Stimulated activated CD4-positive, alpha-beta T cell treated with anti-CD3 and anti-CD28 coated beads, TNF-alpha, amount 100 ng/mL, for 24 hours (primary cell): ENCODE data around the gene MYLK.
"Not testable (repeated sequence)": the region's sequence is repeated elsewhere in the genome, so short reads cannot be mapped to it uniquely, and the experiment has no call there.

Source experiments
- DNase-seq, 3 experiments: peaks; one replicate each; pipeline ENCODE4 v3.0.0-alpha.2; 2020; ENCODE audit warnings: low read depth in 3 of 3

Gene MYLK

DNA sequence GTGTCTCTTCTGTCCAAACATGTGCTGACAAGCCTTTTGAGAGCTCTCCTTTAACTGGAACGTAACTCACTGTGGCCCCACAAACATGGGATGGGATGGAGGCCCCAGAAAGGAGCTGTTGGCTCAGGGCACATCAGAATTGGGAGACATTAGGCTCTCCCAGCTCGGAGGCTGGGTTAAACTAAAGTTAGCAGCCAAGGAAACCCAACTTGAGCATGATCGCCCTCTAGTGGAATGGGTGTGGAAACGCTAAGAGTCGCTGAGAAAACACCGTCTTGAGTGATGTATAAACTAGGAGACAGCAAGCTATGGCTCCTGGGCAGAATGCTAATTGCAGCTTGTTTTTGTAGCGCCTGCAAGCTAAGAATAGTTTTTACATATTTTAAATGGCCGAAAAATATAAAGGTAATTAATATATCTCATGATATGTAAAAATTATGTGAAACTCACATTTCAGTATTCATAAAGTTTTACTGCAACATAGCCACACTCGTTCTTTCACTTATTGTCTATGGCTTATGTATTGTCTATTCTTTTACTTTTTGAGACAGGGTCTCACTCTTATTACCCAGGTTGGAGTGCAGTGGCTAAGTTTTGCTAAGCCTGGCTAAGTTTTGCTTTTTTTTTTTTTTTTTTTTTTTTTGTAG lies 160.5 kb downstream of the MYLK start:
- DNase-seq, result peak in 2 of 3 experiments; percentile 21 to 31

DNA sequence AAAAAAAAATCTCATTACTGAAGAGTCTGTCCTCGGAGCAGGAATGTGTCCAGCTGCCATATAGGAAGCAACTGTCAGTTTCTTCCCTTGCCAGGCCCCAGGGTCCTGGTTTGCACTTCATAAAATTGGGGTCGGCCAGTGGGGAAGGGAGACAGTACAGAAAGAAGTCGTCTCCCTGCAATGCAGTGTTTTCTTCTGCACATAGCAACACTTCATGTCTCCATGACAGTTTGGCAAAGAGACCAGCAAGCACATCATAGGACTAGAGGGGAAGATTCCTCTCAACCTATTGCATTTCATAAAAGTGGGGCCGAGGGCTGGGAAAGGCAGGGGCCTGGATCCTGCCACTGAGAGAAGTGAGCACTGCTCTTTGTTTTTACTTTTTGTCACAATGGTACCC lies 161.1 kb downstream of the MYLK start:
- DNase-seq, result no peak

DNA sequence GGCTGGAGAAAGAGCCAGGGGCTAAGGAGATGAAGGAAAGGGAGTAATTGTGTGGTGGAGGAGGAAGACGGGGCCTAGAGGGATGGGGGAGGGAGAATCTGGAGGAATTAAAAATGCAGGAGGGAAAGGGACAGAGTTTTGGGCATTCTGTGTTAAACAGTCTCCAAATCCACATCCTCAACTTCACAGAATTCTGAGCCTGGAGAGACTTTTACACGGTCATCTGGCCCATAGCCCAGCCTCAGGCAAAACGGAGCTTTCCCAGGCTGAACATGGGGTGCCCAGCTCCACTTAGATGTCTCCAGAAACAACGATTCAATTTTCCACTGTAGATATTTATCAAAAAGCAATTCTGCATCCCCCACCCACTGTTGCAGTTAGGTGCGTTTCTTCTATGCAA lies 161.7 kb downstream of the MYLK start:
- DNase-seq, result no peak

DNA sequence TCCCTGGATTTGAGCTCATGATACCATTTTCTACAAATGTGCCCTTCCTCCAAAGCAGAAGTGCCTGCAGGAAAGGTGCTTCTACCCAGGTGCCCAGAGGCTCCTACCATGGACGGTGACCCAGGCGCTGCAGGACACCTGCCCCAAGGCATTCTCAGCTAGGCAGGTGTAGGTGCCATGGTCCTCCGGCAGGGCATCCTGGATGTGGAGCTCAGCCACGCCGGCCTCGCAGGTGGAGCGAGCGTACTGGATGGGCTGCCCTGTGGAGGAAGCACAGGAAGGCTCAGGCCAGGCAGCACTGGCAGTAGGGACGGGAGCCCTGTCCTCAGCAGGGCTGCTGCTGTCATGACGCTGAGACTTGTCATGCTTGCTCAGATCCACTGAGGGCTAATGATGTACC lies 162.1 kb downstream of the MYLK start:
- DNase-seq, result no peak

DNA sequence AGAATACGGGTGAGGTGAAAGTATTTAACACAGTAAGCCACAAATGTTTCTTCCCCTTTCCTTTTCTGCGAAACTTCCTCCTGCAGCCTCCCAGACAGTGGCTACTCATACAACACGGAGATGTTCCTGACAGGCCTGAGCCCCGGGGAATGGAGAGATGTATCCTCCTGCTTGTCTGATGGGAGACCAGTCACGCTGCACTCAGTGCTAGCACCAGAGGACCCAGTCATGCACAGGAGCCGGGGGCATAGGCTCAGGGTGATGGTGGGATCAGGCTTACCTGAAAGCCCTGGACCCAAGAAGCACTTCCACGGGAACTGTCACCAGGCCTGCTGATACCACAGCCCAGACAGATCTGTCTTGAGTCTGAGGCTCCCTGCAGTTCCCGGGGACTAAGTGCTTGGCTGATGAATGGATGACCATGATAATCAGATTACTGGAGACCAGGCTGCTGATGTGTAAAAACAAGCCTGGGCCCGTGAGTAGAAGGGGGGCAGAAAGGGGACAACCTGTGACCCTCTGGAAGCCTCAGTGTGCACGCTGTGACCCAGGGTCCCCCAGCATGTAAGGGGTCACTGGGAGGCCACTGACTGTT lies 162.9 kb downstream of the MYLK start:
- DNase-seq, result not testable (repeated sequence)

DNA sequence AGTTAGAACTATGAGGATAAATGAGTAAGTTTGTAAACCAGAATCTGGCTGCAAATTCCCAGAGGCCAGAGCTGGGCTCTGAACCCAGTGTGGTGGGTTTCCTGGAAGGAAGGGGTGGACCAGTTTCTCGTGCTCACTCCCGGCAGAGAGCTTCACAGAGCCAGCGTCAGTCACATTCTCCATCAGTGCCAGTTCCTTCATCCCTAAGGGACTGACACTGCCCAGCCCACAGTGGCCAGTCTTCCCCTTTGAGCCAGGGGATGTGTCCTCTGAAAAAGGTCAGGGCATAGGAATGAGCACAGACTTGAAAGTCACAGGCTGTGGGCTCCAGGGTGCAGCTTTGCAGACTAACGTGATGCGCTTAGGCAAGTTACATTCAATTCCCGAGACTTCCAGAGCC lies 163.5 kb downstream of the MYLK start:
- no peak for DNase-seq

DNA sequence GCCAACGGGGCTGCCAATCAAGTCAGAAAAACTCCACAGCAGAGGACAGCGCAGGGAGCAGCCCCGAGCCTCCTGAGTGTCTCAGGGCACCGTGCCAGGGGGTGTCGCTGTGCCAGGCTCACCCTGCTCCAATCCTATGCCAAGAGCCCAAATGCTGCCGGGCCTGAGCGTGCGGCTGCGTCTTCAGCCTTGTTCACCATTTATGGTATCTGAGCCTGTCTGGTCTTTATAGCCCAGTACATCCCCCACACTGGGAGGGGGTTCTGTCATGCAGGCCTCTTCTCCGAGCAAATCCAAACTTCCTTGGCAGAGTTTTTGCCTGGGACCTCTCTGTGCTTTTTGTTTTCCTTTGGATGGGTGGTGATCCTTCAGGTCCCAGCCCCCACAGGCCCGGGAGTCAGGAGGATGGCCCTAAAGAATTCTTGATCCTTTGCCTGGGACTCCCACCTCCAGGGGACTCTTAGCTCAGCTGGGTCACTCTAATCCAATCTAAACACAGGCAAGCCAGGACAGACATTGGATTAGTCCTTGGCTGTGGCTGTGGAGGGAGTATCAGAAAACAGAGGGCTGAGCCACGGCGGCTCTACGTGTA lies 164.2 kb downstream of the MYLK start:
- DNase-seq, result no peak

DNA sequence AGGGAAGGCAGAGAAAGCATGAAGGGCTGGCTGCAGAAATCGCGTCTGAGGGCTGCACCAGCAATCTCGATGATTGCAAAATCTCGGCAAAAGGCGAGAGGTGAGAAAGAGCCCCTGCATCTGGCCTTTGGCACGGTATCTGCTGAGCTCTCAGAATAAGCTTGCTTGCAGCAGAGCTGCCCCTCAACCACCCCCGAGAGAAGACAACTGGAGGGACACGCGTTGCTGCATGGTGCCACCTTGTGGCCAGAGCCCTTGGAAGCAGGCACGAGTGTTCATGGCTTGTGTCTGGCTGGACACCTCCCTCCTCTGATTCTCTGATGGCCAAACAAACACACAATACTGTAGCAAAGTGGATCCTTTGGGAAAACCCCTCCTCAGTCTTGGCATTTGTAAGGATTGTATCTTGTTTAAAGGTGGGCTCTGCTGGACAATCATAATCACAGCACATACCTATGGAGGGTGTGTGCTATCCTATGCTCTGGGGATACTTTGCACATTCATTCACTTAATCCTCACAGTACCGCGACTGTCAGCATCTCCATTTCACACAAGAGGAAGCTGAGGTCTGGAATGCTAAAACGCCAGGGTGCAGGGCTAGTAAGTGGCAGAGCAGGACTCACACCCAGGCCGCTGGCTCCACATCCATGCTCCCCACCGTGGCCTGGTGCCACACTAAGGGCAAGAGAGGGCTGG lies 164.9 kb downstream of the MYLK start:
- peak in 1 of 3 experiments; percentile 25 for DNase-seq

DNA sequence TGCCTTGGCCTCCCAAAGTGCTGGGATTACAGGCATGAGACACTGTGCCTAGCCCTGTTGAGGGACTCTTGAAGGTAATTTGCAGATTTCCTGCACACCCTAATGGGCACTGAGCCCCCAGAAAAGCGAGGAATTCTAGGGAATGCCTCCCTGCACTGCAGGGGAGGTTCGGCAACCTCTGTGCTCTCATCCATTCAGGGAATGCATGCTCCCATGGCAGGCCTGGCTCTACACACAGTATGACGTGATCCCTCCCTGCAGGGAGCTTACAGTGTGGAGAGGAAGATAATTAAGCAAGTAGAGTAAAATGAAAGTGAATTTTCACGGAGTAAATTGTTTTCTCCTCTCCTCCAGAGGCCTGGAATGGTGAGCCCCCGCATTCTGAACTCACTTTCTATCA lies 166.0 kb downstream of the MYLK start:
- no peak for DNase-seq

DNA sequence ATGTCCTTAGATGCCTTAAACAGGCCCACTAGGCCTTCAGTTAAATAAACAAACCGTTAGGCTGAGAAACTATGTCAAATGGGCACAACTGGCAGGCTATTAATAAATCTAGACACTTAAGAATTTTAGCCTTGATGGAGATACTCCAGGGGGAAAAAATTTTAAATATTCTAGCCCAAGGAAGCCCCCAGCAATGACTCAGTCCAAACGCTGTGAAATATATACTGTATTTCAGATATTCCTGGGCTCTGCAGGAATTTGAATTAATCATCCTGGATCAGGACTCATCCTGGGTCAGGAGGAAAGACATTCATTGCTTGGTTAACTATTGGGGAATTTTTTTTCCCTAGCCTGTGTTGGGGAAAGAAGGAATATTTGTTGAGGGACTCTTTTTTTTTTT lies 166.7 kb downstream of the MYLK start:
- not testable (repeated sequence) for DNase-seq

DNA sequence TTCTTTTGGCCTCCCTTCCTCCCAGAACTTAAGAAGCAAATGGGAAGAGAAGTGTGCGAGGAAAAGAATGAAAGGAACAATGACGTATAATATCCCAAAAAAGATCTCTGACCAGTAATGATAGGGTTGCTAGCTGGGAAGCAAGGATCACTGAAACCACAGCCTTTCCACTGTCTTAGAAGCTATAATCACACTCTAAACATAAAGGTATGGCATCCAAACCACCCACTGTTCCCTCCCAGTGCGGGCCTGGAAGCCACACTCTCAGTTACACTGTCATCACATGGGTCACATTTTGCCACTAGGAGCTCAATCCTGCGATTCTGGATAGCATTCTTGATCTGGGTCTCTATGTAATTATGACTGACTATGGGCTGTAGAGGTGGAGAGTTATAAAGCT lies 167.7 kb downstream of the MYLK start:
- DNase-seq, result no peak

DNA sequence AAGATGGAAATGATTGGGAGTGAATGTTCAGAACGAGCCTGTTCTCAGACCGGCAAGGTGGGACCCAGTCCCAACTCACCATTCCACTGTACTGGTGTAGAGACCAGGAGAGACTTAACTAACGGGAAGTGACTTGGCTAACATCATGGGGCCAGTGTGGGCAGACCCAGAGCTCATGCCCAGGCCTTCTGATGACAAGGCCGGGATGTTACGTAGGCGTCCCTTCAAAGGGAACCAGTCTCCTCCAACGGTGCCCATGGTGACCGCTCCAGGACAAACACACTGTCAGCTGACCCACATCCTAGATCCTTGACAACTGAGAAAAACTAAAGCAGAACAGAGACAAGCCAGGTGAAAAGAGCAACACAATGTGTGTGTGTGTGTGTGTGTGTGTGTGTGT lies 170.9 kb downstream of the MYLK start:
- DNase-seq, result no peak

DNA sequence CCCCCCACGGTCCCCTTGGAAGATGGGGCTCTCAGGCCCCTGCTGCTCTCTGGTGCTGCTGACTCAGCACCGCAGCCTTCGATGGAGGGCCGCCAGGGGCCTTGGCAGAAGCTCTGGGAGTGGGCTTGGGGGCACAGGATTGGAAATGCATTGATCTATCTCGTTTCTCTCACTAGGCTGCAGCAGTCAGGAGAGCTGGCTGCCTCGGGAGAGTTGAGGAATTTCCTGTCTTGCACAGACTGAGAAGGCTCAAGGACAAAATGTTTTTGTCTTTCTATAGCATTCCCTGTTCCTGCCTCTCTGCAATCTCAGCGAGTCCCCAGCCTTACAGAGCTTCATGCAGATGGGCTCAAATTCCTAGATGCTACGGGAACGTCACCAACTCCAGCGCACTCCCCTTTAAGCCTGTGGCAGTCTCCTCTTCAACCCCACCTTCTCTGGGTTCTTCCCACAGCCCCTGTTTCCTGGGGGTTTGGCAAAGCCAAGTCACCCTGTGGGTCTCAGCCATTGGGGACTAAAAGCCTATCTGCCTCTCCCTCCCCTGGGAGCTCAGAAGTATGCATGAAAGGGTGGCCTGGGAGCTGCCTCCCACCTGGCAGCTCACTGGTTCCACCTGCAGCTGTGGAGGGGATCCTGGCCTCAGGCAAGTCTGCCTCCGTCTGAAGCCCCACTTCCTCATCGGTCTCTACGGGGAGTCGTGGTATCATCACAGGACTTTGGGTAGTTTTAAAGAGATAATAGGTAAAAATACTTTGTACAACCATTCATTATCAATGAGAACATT lies 171.9 kb downstream of the MYLK start:
- DNase-seq, result no peak

DNA sequence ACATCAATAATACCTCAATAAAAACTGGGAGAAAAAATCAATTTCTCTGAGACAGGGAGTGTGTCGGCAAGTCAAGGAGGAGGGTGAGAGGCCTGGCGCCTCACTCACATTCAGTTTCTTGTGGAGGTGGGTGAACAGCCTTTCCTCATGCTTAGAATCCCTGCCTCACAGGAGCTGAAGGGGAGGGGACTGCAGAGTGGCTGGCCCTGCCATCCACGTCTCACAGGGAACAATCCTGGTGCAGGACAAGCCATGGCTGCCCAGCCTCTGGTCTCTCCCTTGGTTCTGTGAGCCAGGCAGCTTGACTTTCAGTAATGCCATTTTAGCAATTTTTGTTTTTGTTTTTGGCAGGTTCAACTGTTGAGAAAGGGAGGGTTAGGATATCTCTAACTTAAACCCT lies 172.8 kb downstream of the MYLK start:
- no peak for DNase-seq

DNA sequence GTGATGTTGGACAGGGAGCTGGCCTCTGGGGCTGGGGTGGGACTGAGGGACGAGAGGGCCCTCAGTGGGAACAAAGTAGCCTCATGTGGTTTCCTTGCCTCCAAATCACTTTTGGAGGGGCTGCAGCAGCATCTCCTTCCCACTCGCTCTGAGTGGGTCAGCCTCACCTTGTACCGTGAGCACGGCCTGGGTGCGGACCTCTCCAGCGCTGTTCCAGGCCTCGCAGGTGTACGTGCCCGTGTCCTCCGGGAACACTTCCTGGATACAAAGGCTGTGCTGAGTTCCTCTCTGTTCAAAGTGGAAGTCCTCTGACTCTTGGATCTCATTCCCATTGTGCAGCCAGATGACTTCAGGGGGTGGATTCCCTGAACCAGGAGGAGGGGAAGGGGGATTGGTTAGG lies 175.6 kb downstream of the MYLK start:
- DNase-seq, result no peak

DNA sequence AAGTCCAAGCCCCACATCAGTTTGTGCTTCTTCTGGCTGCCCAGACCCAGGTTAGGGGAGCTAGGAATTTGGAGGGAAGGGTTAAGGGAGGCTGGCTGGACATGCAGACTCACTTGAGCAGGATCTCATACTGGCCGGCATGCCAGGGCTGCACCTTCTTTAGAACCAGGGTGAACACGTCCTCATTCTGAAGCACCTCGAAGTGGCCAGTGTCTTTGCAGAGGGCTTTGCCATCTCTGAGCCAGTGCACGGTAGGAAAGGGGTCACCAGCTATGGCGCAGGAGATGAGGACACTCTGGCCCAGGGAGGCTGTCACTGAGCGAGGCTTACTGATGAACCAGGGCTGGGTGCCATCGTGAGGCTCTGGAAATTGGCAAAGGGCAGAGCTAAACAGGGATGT lies 176.5 kb downstream of the MYLK start:
- DNase-seq, result not testable (repeated sequence)

DNA sequence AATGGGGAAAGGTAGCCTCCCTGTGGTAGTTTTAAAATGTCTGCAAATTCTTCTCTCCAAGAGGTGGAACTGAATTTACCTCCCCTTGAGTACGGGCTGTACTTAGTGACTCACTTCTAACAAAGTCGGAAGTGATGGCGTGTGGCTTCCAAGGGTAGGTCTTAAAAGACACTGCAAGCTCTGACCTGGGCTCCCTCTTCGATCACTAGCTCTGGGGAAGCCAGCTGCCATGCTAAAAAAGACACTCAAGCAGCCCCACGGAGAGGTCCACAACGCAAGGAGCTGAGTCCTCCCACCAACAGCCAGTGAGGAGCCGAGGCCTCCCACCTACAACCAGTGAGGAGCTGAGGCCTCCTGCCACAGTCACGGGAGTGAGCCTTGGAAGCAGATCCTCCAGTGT lies 177.3 kb downstream of the MYLK start:
- DNase-seq, result no peak

DNA sequence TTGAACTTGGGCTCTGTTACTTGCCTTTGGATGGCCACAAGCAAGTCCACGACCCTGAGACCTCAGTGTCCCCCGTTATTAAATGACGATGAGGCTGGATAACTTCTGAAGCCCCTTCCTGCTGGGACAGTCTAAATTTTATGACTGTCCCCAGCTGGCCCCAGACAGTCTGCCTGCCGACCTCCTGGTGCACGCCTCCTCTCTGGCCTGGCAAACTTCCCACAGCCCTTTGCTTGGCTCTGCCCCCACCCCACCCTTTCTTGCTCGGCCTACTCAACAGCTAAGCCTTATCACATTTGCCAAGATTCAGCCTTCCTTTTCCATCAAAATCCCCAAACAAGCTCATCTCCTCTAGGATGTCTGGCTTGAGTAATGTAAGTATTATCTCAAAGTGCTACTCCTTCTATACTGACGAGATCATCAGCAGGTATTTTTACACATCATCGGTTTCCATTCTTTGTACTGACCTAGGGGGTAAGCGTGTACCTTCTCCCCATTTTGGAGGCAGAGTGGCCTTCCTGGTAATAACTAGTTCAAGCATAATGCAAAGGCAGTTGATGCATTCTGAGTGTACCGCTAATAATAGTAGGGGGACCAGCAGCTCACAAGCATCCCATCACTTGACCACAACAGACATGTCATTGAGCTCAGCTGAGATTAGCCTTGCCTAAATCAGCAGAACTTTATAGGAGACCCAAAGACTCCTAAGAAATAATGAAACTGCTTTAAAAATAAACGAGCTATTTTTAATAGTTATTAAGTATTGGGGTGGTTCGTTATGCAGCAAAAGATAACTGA lies 178.4 kb downstream of the MYLK start:
- DNase-seq, result no peak

DNA sequence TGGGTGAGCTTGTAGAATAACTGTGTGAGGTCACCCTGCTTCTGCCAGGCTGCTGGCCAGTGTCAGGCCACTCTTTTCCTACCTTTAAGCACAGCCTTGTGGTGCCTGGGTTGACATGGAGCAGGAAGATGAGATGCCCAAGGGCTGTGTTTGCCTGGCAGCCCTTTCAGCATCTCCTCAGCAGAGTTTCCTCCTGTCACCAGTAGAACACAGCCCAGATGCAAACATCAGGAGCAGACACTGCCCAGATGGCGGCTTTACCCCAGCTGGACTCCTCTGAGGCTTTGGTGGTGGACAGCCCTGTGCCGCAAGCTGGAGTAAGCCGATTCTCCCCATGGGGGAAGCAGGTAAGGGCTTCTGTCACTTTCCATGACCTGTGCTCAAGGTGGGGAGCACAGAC lies 180.5 kb downstream of the MYLK start:
- not testable (repeated sequence) for DNase-seq

DNA sequence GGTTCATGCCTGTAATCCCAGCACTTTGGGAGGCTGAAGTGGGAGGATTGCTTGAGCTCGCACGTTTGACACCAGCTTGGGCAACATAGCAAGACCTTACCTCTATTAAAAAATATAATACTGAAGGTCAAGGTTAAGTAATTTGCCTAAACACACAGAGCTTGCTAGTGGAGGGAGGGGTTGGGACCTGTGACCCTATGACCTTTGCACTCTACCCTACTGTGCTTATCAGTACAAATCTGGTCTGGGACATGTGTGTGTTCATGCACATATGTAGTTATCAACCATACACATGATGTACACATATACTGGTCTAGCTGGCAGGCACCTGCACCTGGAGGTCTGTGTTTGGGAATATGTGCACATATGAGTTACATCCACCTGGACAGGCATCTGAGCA lies 181.4 kb downstream of the MYLK start:
- no peak for DNase-seq

DNA sequence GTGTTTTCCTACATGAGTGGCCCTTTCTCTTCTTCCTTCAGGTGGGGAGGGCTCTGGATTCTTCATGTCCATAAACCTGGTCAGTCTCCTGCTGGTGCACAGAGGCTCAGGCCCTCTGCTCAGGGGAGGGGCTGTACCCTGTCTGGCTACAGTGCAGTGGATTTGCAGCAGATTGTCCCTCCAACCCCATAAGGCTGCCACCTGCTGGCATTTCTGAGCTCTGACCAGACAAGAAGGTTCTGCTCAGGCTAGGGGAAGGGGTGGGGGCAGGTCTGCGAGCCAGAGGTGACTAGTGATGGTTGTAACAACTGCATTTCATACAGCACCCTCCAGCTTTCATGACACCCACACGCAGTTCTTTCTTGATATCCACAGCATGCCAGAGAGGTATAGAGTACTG lies 182.1 kb downstream of the MYLK start:
- peak in 1 of 3 experiments; percentile 23 for DNase-seq
